Natural killer cell (primary cell): Measurements from ENCODE around the gene MPND. TPM values are rescaled to one million over a fixed set of nuclear protein-coding genes. Genes with fewer than 3 reads are reported as not detected.

Experiments used
- ATAC-seq, 3 donors: fragments of 150-1000 bp in 2 of 3; fragments of 200-7000 bp in 1 of 3; cut with Tn5 transposase; 1 replicate in 1 of 3; 2 replicates in 2 of 3; pipeline ENCODE4 v1.10.0; 2021; ENCODE audit warnings: mild to moderate bottlenecking in 2 of 3, moderate library complexity in 2 of 3
- DNase-seq, 2 donors: peaks; one replicate each; pipeline versions ENCODE4 v3.0.0 to v3.0.0-alpha.2; 2013 to 2021; ENCODE audit warnings: mixed read lengths in 1 of 2
- H3K27ac ChIP-seq: one replicate; pipeline ENCODE4 v1.5.1; 2013; ENCODE audit warnings: mild to moderate bottlenecking, low read length
- H3K27me3 ChIP-seq: one replicate; pipeline ENCODE4 v1.6.1; 2013; ENCODE audit warnings: low read length; ENCODE audit not compliant: control insufficient read depth, insufficient read depth
- H3K36me3 ChIP-seq: one replicate; pipeline ENCODE4 v1.6.1; 2013; ENCODE audit warnings: low read length; ENCODE audit not compliant: control insufficient read depth, insufficient read depth
- H3K4me1 ChIP-seq: one replicate; pipeline ENCODE4 v1.6.1; 2013; ENCODE audit warnings: low read length; ENCODE audit not compliant: control insufficient read depth, insufficient read depth
- H3K4me3 ChIP-seq: one replicate; pipeline ENCODE4 v1.5.1; 2013; ENCODE audit warnings: low read length
- H3K9me3 ChIP-seq: one replicate; pipeline ENCODE4 v1.6.1; 2013; ENCODE audit warnings: low read length; ENCODE audit not compliant: control insufficient read depth, insufficient read depth
- H3K27ac Mint-ChIP-seq, 2 donors: one replicate each; pipeline ENCODE4 v1.8.0; 2022; ENCODE audit warnings: mild to moderate bottlenecking in 2 of 2, mixed read lengths in 2 of 2, moderate library complexity in 1 of 2
- H3K27me3 Mint-ChIP-seq, 2 donors: one replicate each; pipeline ENCODE4 v1.8.0; 2022; ENCODE audit warnings: low read depth in 2 of 2, mixed read lengths in 2 of 2
- H3K36me3 Mint-ChIP-seq: one replicate; pipeline ENCODE4 v1.8.0; 2022; ENCODE audit warnings: mixed read lengths
- H3K4me1 Mint-ChIP-seq, 2 donors: one replicate each; pipeline ENCODE4 v1.8.0; 2022; ENCODE audit warnings: mixed read lengths in 2 of 2
- H3K4me3 Mint-ChIP-seq: one replicate; pipeline ENCODE4 v1.8.0; 2022; ENCODE audit warnings: mild to moderate bottlenecking, moderate library complexity, mixed read lengths
- H3K9me3 Mint-ChIP-seq, 2 donors: one replicate each; pipeline ENCODE4 v1.8.0; 2022; ENCODE audit warnings: mixed read lengths in 2 of 2
- WGBS: methylation state at CpG from one replicate; pipeline ENCODE4 v1.1.7; 2013; ENCODE audit warnings: missing lambda C conversion rate; ENCODE audit not compliant: insufficient coverage; 5-methylcytosine and 5-hydroxymethylcytosine counted together
- intact Hi-C: fragments of 100-400 bp; cut with micrococcal nuclease; formaldehyde crosslinking; loops from one replicate; pipeline ENCODE4 v1.14.2; 2022
- total RNA-seq, 4 donors: library from RNA; stranded (reverse); fragments of 120-200 nt in 1 of 4; gene quantifications; one replicate each; pipeline versions ENCODE4 v1.2.3 to v1.2.4, GENCODE V29; 2013 to 2022
- TF ChIP-seq, protein P1 (sequence below): fragments of 200-600 bp; IDR thresholded peaks from one replicate; pipeline ENCODE4 v1.8.0; 2022; ENCODE audit warnings: antibody characterized with exemption

The MPND gene
- total RNA-seq, 3 donors from 2014 or later (not counting 1 experiment from before 2014, with no cell fraction given) = 30.4 to 38.4 (median 31.1) TPM

DNA sequence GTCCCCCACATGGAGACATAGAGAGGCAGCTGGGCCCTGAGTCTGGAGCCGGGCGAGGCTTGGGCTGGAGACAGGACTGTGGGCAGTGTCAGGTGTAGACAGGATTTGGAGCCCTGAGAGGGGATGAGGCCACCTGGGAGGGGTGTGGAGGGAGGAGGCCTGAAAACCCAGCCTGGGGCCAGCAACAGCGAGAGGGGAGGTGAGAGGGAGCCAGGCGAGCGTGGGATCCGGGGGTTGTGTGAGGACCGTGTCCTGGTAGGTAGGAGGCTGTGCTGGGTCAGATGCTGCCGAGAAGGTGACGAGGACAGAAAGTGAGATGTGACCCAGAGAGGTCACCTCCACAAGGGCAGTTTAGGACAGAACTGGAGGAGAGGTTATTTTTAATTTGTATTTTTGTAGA, 7.4 kb downstream of the MPND start:
- no peaks in the 10 kb centered on the region for H3K27me3 Mint-ChIP-seq
- ATAC-seq (no peak), DNase-seq (no peak)
- Histone ChIP-seq H3K27ac (no peak overlapping the region), H3K27me3 (no peaks in the 10 kb centered on the region), H3K4me3 (no peak overlapping the region), H3K36me3 (peaks cover 9% of the 10 kb centered on the region), H3K9me3 (no peaks in the 10 kb centered on the region), H3K4me1 (peaks cover 41% of the 10 kb centered on the region)
- 96% methylated on average over 9 of the region's 9 CpGs for WGBS
- H3K27ac Mint-ChIP-seq = peak overlapping the region in 1 of 2 donors; percentile 74
- H3K9me3 Mint-ChIP-seq = no peaks in the 10 kb centered on the region
- intact Hi-C loops = no loop called here
- H3K4me3 Mint-ChIP-seq = no peak overlapping the region
- no peaks in the 10 kb centered on the region for H3K36me3 Mint-ChIP-seq
- H3K4me1 Mint-ChIP-seq = peaks cover 10 to 38% of the 10 kb centered on the region in 2 donors
- TF ChIP-seq, protein P1, sequence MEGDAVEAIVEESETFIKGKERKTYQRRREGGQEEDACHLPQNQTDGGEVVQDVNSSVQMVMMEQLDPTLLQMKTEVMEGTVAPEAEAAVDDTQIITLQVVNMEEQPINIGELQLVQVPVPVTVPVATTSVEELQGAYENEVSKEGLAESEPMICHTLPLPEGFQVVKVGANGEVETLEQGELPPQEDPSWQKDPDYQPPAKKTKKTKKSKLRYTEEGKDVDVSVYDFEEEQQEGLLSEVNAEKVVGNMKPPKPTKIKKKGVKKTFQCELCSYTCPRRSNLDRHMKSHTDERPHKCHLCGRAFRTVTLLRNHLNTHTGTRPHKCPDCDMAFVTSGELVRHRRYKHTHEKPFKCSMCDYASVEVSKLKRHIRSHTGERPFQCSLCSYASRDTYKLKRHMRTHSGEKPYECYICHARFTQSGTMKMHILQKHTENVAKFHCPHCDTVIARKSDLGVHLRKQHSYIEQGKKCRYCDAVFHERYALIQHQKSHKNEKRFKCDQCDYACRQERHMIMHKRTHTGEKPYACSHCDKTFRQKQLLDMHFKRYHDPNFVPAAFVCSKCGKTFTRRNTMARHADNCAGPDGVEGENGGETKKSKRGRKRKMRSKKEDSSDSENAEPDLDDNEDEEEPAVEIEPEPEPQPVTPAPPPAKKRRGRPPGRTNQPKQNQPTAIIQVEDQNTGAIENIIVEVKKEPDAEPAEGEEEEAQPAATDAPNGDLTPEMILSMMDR = no peak

DNA sequence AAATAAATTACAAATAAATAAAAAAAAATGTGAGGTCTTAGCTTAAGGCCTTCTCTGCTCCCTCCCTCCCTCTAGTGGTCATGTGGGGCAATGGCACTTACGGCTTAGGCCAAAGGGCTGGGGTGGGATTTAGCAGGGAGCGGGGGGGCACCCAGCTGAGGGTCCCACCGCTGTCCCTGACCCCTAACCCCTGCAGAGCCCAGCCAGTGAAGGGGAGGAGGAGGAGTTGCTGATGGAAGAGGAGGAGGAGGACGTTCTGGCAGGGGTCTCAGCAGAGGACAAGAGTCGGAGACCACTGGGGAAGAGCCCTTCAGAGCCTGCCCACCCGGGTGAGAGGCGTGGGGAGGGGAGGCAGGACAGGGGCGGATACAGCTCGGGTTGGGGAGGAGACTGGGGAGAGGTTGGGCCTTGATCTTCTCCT, 9.3 kb downstream of the MPND start:
- intact Hi-C loops = loop anchor here (1.0 kb wide), 1 partner anchor 85 kb away; no protein-coding TSS in a partner anchor
- TF ChIP-seq, protein P1 = peak; percentile 85
- Mint-ChIP-seq H3K4me3 (no peak overlapping the region), H3K27me3 (no peaks in the 10 kb centered on the region), H3K27ac (peak overlapping the region in 1 of 2 donors; percentile 68), H3K36me3 (no peaks in the 10 kb centered on the region), H3K9me3 (no peaks in the 10 kb centered on the region), H3K4me1 (peaks cover 2 to 23% of the 10 kb centered on the region in 2 donors)
- WGBS = 52% methylated on average over 9 of the region's 9 CpGs
- H3K4me1 ChIP-seq = peaks cover 27% of the 10 kb centered on the region
- no peaks in the 10 kb centered on the region for H3K9me3 ChIP-seq
- H3K27ac ChIP-seq = no peak overlapping the region
- H3K27me3 ChIP-seq = no peaks in the 10 kb centered on the region
- no peak overlapping the region for H3K4me3 ChIP-seq
- DNase-seq (peak; percentile 53 to 85), ATAC-seq (peak; percentile 80 to 91 (median 87))
- H3K36me3 ChIP-seq = peaks cover 9% of the 10 kb centered on the region

GRCh38 chr19:4354282-4354681, 10.9 kb downstream of the MPND start:
- intact Hi-C loops = no loop called here
- peaks cover 16% of the 10 kb centered on the region for H3K4me1 ChIP-seq
- no peaks in the 10 kb centered on the region for H3K36me3 Mint-ChIP-seq
- ATAC-seq (no peak), DNase-seq (no peak)
- WGBS = 94% methylated on average over 12 of the region's 12 CpGs
- peaks cover 11% of the 10 kb centered on the region for H3K36me3 ChIP-seq
- TF ChIP-seq, protein P1 = no peak
- no peaks in the 10 kb centered on the region for H3K9me3 ChIP-seq
- H3K4me3 Mint-ChIP-seq = no peak overlapping the region
- peaks cover 0 to 16% of the 10 kb centered on the region in 2 donors for H3K4me1 Mint-ChIP-seq
- no peaks in the 10 kb centered on the region for H3K27me3 Mint-ChIP-seq
- H3K9me3 Mint-ChIP-seq = no peaks in the 10 kb centered on the region
- no peaks in the 10 kb centered on the region for H3K27me3 ChIP-seq
- H3K27ac ChIP-seq = no peak overlapping the region
- H3K27ac Mint-ChIP-seq = no peak overlapping the region
- H3K4me3 ChIP-seq = no peak overlapping the region

DNA sequence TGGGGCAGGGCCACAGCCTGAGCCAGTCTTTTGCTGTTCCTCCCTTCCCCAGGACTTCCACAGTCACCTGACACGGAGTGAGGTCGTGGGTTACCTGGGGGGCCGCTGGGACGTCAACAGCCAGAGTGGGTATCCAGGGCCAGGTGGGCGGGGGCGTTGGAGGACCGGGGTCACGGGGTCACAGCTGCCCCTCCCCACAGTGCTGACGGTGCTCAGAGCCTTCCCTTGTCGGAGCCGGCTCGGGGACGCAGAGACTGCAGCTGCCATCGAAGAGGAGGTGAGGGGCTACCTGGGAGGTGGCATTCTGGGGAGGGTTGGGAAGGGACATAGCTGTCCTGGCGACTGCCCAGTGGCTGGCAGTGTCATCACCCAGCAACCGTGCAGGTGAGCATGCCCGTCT, 11.5 kb downstream of the MPND start:
- no peaks in the 10 kb centered on the region for H3K36me3 Mint-ChIP-seq
- no peak for DNase-seq

More for the DNA sequence above, 11.5 kb downstream of the MPND start:
- intact Hi-C loops = no loop called here
- Histone ChIP-seq H3K9me3 (no peaks in the 10 kb centered on the region), H3K27ac (no peak overlapping the region), H3K4me1 (peaks cover 13% of the 10 kb centered on the region), H3K4me3 (no peak overlapping the region), H3K36me3 (peaks cover 14% of the 10 kb centered on the region), H3K27me3 (no peaks in the 10 kb centered on the region)
- WGBS = 92% methylated on average over 17 of the region's 17 CpGs
- H3K27ac Mint-ChIP-seq = no peak overlapping the region
- H3K9me3 Mint-ChIP-seq = no peaks in the 10 kb centered on the region
- TF ChIP-seq, protein P1 = no peak
- no peaks in the 10 kb centered on the region for H3K27me3 Mint-ChIP-seq
- H3K4me3 Mint-ChIP-seq = no peak overlapping the region
- H3K4me1 Mint-ChIP-seq = peaks cover 0 to 12% of the 10 kb centered on the region in 2 donors
- ATAC-seq = no peak
